Caco-2 (cell line): ENCODE measurements around the gene FASN. TPM values are rescaled to one million over a fixed set of nuclear protein-coding genes. Genes with fewer than 3 reads are reported as not detected.

Source experiments
- BruUV-seq: library from RNA; stranded (reverse); fragments of 400-500 nt; replicated peaks from 2 replicates; lab custom pipeline; 2021; lab: Mats Ljungman, UMichigan
- CTCF ChIA-PET: fragments of 300-600 bp; sonication (Branson Sonifier 250); formaldehyde crosslinking; loops from one replicate; lab custom pipeline; 2022; ENCODE audit warnings: antibody characterized with exemption; lab: Charles Lee
- POLR2A ChIA-PET: fragments of 300-600 bp; sonication (Branson Sonifier 250); formaldehyde crosslinking; loops from one replicate; lab custom pipeline; 2022; ENCODE audit warnings: antibody characterized with exemption; lab: Charles Lee
- DNase-seq, 2 experiments: peaks; one replicate each; pipeline versions ENCODE4 v3.0.0 to v3.0.0-alpha.2; 2020 to 2022
- H3K27me3 ChIP-seq: replicated peaks from 2 replicates; pipeline ENCODE4 v1.6.0; 2011; ENCODE audit warnings: low read length; ENCODE audit not compliant: control insufficient read depth, insufficient read depth
- H3K36me3 ChIP-seq: 2 replicates; pipeline ENCODE4 v1.5.1; 2011; ENCODE audit warnings: low read length; ENCODE audit not compliant: control insufficient read depth, insufficient read depth
- H3K4me1 ChIP-seq: fragments of 250-450 bp; sonication (Bioruptor Pico); 2 replicates; pipeline ENCODE4 v1.5.1; 2020; ENCODE audit warnings: mild to moderate bottlenecking
- H3K4me3 ChIP-seq: 2 replicates; pipeline ENCODE4 v1.5.1; 2011; ENCODE audit warnings: low read depth, mild to moderate bottlenecking, control low read depth, low read length
- H3K9me3 ChIP-seq: fragments of 250-450 bp; sonication (Bioruptor Pico); 2 replicates; pipeline ENCODE4 v1.5.1; 2020; ENCODE audit warnings: mild to moderate bottlenecking, moderate library complexity
- H3K27ac Mint-ChIP-seq: one replicate; pipeline ENCODE4 v1.8.0; 2022; ENCODE audit warnings: mixed read lengths; ENCODE audit not compliant: unreplicated experiment
- H3K27me3 Mint-ChIP-seq: one replicate; pipeline ENCODE4 v1.8.0; 2022; ENCODE audit warnings: mixed read lengths; ENCODE audit not compliant: insufficient read depth, unreplicated experiment
- H3K36me3 Mint-ChIP-seq: one replicate; pipeline ENCODE4 v1.8.0; 2022; ENCODE audit warnings: mild to moderate bottlenecking, mixed read lengths; ENCODE audit not compliant: insufficient read depth, unreplicated experiment
- H3K4me1 Mint-ChIP-seq: one replicate; pipeline ENCODE4 v1.8.0; 2022; ENCODE audit warnings: low read depth, mixed read lengths; ENCODE audit not compliant: unreplicated experiment
- H3K4me3 Mint-ChIP-seq: one replicate; pipeline ENCODE4 v1.8.0; 2022; ENCODE audit warnings: mild to moderate bottlenecking, moderate library complexity, mixed read lengths; ENCODE audit not compliant: unreplicated experiment
- H3K9me3 Mint-ChIP-seq: one replicate; pipeline ENCODE4 v1.8.0; 2022; ENCODE audit warnings: mixed read lengths; ENCODE audit not compliant: unreplicated experiment
- intact Hi-C: fragments of 100-400 bp; cut with micrococcal nuclease; formaldehyde crosslinking; loops from one replicate; pipeline ENCODE4 v1.10.0; 2022; ENCODE audit not compliant: unreplicated experiment
- total RNA-seq: library from RNA; stranded (reverse); gene quantifications from 2 replicates; pipeline ENCODE4 v1.2.3, GENCODE V29; 2022
- TF ChIP-seq, protein P1 (sequence below), 2 experiments: fragments of 200-600 bp in 1 of 2; IDR thresholded peaks; 1 replicate in 1 of 2; 2 replicates in 1 of 2; pipeline versions ENCODE4 v1.5.1 to v1.8.0; 2011 to 2022; ENCODE audit warnings: antibody characterized with exemption in 1 of 2, control low read depth in 1 of 2, inconsistent platforms in 1 of 2, low read depth in 1 of 2, low read length in 1 of 2, mild to moderate bottlenecking in 1 of 2, moderate library complexity in 1 of 2; ENCODE audit not compliant: insufficient read depth in 1 of 2, severe bottlenecking in 1 of 2, unreplicated experiment in 1 of 2

The FASN gene
- total RNA-seq, 1 experiment from 2014 or later, result 330 TPM

DNA sequence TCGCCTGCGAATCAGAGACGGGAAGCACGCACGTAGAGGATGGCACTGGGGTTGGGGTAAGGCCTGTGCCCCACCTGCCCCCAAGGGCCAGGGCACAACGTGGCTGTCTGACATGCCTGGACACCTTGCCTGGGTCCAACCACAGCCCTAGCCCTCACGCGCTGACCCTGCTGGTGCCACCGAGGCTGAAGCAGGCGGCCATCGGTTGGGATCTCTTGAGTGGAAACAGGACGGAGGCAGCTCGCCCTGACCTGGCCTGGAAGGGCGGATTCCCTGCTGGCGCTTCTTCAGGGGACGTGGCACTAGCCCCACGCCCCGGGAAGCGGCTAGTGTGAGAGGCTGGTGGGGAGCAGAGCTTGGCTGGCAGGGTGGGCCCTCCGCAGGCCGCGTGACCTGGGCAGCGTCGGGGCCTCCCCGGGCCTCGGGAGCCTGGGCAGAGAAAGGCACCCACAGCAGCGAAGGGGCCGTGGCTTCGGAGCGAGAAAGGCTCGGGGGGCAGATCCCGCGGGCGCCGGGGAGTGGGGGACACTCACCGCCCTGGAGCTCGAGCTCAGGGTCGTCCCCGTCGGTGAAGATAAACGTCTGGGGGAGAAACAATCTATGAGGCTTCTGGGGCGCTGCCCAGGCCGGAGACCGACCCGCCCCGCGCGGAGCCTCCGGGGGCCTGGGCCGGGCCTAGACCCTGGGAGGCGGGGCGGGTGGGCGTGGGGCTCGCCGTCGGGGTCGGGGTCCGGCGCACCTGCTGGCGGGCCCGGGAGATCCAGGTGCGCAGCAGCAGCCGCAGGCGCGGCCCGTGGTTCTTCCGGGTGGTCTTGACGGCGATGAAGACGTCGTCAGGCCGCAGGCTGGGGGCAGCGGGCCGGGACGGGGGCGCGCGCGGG is 47.0 kb downstream of the FASN start:
- BruUV-seq, result no TSS peak
- H3K4me1 Mint-ChIP-seq, result no peaks in the 10 kb centered on the region

DNA sequence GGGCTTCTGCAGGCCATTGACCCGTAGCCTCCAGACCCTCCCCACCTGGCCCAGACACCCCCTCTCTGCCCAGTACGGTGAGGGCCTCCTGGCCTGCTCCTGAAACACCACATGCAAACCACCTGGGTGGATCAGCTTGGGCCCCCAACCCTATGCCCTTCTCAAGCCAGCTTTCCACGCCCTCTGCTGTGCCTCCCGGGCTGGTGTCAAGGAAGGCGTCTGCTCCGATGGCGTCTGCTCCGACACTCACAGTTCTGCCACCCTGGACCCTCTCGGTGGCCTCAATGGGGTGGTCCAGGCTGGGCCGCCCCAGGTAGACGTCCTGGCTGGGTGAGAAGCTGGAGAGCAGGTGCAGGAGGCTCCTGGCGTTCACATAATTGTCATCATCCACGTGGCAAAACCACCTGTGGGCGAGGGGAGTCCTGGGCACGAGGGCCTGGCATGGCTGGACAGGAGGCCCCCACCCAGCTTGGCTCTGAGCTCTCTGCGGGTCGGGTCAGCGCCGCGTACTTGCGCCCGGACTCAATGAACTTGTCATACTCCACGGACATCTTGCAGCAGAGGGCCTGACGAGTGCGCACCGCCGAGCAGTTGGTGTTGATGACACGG is 47.8 kb downstream of the FASN start:
- H3K36me3 ChIP-seq, result peaks cover 1% of the 10 kb centered on the region; the same call in 1 of the 2 replicates
- ChIA-PET POLR2A (interaction anchor here (1.7 kb wide), 1 partner anchor 13 kb away, joined by 16 read pairs; the partner anchor contains the start of gene DCXR), CTCF (interaction anchor here (1.1 kb wide), 1 partner anchor 20 kb away, joined by 4 read pairs; no protein-coding TSS in a partner anchor)
- H3K9me3 ChIP-seq, result no peaks in the 10 kb centered on the region
- DNase-seq, result no peak
- intact Hi-C loops, result no loop called here
- H3K9me3 Mint-ChIP-seq, result no peaks in the 10 kb centered on the region
- H3K4me1 Mint-ChIP-seq, result no peaks in the 10 kb centered on the region
- TSS peak; percentile 30 for BruUV-seq
- no peaks in the 10 kb centered on the region for H3K27me3 Mint-ChIP-seq
- H3K4me1 ChIP-seq, result peaks cover 8% of the 10 kb centered on the region
- peak overlapping the region; percentile 71 for H3K4me3 Mint-ChIP-seq
- H3K27me3 ChIP-seq, result no peaks in the 10 kb centered on the region
- peaks cover 7% of the 10 kb centered on the region for H3K36me3 Mint-ChIP-seq
- TF ChIP-seq, protein P1, sequence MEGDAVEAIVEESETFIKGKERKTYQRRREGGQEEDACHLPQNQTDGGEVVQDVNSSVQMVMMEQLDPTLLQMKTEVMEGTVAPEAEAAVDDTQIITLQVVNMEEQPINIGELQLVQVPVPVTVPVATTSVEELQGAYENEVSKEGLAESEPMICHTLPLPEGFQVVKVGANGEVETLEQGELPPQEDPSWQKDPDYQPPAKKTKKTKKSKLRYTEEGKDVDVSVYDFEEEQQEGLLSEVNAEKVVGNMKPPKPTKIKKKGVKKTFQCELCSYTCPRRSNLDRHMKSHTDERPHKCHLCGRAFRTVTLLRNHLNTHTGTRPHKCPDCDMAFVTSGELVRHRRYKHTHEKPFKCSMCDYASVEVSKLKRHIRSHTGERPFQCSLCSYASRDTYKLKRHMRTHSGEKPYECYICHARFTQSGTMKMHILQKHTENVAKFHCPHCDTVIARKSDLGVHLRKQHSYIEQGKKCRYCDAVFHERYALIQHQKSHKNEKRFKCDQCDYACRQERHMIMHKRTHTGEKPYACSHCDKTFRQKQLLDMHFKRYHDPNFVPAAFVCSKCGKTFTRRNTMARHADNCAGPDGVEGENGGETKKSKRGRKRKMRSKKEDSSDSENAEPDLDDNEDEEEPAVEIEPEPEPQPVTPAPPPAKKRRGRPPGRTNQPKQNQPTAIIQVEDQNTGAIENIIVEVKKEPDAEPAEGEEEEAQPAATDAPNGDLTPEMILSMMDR (IDR thresholded peaks at IDR 0.05; ENCODE audit: insufficient read depth in 1 of 2, low read depth in 1 of 2, low read length in 1 of 2, severe bottlenecking in 1 of 2, unreplicated experiment in 1 of 2), result no peak
- peak overlapping the region; percentile 94 for H3K4me3 ChIP-seq
- H3K27ac Mint-ChIP-seq, result peak overlapping the region; percentile 46

More for the DNA sequence above, 47.0 kb downstream of the FASN start:
- POLR2A ChIA-PET, result interaction anchor here (1.7 kb wide), 1 partner anchor 14 kb away, joined by 16 read pairs; the partner anchor contains the start of gene DCXR
- peaks cover 8% of the 10 kb centered on the region for H3K4me1 ChIP-seq
- TF ChIP-seq, protein P1 (IDR thresholded peaks at IDR 0.05; ENCODE audit: insufficient read depth in 1 of 2, low read depth in 1 of 2, low read length in 1 of 2, severe bottlenecking in 1 of 2, unreplicated experiment in 1 of 2), result no peak
- peaks cover 1% of the 10 kb centered on the region; the same call in 1 of the 2 replicates for H3K36me3 ChIP-seq
- intact Hi-C loops, result loop anchor here (1.0 kb wide), 1 partner anchor 14 kb away; the partner anchor contains the start of gene DCXR
- no peaks in the 10 kb centered on the region for H3K9me3 Mint-ChIP-seq
- H3K27ac Mint-ChIP-seq, result peak overlapping the region; percentile 46
- H3K4me3 Mint-ChIP-seq, result peak overlapping the region; percentile 71
- H3K9me3 ChIP-seq, result no peaks in the 10 kb centered on the region
- CTCF ChIA-PET, result interaction anchor here (1.1 to 2.4 kb wide), 2 partner anchors 14 to 21 kb away, joined by 4 to 14 read pairs; partner anchors contain the start of gene DCXR
- peaks cover 12% of the 10 kb centered on the region for H3K36me3 Mint-ChIP-seq
- no peaks in the 10 kb centered on the region for H3K27me3 Mint-ChIP-seq
- peak overlapping the region; percentile 94 for H3K4me3 ChIP-seq
- no peaks in the 10 kb centered on the region for H3K27me3 ChIP-seq
- no peak for DNase-seq

DNA sequence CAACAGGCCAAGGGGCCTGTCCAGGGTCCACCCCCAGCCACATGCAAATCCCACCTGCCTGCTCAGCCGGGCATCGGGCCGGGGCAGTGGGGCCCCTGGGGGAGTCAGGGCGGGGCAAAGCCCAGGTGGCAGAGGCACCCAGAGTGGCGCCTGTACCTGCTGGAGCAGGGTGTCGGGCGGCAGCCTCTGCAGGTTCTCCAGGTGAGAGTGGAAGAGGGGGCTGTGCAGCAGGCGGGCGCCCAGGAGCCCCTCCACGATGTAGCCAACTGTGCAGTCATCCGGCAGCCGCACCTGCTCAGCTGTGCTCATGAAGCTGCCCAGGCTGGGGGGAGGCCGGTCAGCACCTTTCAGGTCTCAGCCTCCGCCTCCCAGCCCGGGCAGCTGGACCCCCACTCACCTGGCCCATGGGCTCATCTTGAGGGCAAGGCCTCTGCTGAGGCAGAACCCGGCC is 48.5 kb downstream of the FASN start:
- ChIA-PET CTCF (no interaction called here), POLR2A (no interaction called here)
- Mint-ChIP-seq H3K27ac (no peak overlapping the region), H3K4me1 (no peaks in the 10 kb centered on the region), H3K36me3 (peaks cover under 1% of the 10 kb centered on the region), H3K4me3 (peak overlapping the region; percentile 37), H3K27me3 (no peaks in the 10 kb centered on the region), H3K9me3 (no peaks in the 10 kb centered on the region)
- H3K36me3 ChIP-seq, result peaks cover 1% of the 10 kb centered on the region; the same call in 1 of the 2 replicates
- H3K9me3 ChIP-seq, result no peaks in the 10 kb centered on the region
- H3K27me3 ChIP-seq, result no peaks in the 10 kb centered on the region
- no peak overlapping the region for H3K4me3 ChIP-seq
- BruUV-seq, result no TSS peak
- TF ChIP-seq, protein P1 (IDR thresholded peaks at IDR 0.05; ENCODE audit: insufficient read depth in 1 of 2, low read depth in 1 of 2, low read length in 1 of 2, severe bottlenecking in 1 of 2, unreplicated experiment in 1 of 2), result no peak
- intact Hi-C loops, result no loop called here
- no peak for DNase-seq
- H3K4me1 ChIP-seq, result peaks cover 8% of the 10 kb centered on the region
